Inflammatory macrophage treated with lipopolysaccharide for 1 hour (primary cell): ENCODE data around the gene CDADC1.
A peak's percentile ranks its signal among the peaks of the same experiment; 100 is the strongest.

ENCODE experiments used
- DNase-seq, 2 donors: peaks; one replicate each; pipeline ENCODE4 v3.0.0-alpha.2; 2020 to 2022

CDADC1 gene

DNA sequence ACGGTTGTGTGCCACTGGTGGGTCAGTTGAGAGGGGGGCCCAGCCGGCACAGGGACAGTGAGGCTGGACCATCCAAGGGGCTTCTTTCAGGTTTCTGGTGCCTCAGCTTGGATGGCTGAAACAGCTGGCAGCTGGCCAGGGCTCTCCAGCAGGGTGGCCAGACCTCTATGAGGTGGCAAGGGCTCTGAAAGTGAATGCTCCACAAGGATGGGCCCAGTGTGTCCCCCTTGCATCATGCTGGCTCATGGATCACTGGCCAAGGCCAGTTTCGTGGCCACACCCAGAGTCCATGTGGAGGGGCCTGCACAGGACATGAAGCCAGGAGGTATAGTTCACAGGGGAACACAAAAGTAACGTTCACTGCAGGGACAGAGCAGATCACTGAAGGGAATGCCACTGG lies 49.6 kb downstream of the CDADC1 start:
- no peak for DNase-seq

GRCh38 chr13:49298416-49298815 lies 50.7 kb downstream of the CDADC1 start:
- no peak for DNase-seq

DNA sequence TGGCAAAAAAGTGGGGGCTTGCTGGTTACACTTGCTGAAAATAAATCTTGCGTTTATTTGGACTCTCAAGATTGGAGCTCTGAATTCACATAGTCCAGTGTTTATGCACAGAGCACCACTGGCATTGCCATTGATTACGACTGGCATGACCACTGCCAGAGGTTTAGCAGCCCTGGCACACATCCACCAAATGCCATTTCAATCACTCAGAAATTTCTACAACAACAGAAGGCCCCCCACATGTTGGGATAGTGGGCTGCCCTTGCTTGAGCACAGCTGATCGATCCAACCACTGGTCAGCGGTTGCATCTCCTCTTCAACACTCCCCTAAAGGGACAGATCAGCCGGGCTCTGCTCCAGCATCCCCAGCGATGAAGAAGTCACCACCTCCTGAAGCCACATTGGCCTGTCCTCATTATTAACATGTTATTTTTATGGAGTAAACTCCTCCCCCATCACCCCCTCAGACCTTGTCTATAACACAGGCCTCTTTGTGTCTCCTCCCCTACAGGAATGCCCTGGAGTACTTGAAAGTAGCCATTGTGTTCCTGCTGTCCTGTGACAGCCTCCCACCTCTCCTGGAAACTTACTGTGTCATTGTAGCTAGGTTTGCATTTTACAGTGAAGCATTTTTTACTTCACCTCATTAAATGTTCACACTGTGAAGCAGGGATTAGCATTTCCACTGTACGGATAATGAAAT lies 51.3 kb downstream of the CDADC1 start:
- DNase-seq: no peak

DNA sequence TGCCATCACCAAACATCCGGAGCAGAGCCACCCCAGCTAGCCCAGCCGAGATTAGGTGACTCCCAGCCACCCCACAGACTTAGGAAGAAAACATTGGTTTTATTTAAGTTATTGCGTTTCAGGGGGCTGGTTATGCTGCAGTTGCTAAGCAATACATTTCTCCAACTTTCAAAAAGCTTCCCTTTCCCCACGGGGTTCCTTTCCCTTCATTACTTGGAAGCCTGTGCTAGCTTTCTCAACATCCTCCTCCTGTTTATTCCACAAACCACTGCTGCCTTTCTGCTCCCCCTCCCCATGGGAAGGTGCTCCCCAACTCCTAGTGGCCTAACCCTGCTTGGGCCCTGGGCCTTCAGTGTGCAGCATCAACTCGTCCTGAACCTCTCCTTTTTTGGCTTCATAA lies 52.6 kb downstream of the CDADC1 start:
- no peak for DNase-seq

GRCh38 chr13:49300739-49301589 lies 53.2 kb downstream of the CDADC1 start:
- peak; percentile 83 to 84 for DNase-seq

DNA sequence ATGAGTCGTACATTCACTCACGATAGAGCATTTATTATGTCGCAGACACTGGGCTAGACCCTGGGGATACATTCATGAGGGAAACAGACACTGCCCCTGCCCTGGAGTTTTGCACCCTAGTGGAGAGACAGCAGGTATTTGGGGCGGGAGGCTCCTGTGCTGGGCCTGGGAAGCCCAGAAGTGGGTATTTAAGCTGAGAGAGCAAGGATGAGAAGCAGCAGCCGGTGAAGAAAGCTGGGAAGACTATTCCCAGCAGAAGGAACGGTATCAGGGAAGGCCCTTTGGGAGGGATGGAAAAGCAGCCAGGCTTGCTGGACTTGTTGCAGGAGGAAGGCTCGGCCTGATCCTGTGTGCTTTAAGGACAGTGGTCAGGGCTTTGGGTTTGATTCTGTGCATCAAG lies 54.5 kb downstream of the CDADC1 start:
- DNase-seq: no peak

GRCh38 chr13:49302817-49303216 lies 55.1 kb downstream of the CDADC1 start:
- no peak for DNase-seq

GRCh38 chr13:49303533-49304252 lies 56.0 kb downstream of the CDADC1 start:
- no peak for DNase-seq

DNA sequence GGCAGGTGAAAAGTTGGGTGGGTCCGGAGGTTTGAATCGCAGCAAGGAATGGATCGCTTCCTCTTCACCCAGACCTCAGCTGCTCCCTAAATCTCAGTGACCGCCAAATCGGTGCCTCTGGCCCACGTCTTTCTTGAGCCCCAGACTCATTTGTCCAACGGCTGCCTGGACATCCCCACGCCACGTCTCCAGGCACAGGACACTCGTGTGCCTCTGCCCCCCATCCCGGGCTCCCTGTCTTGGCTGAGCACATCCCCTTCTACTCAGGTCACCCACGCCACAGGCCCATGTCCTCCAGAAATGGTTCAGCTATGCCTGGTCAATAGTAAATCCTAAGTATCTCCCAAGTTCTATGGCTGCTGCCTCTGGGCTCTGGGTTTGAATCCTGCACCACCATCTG lies 56.6 kb downstream of the CDADC1 start:
- no peak for DNase-seq

- DNase-seq: no peak
These were observed 57.3 kb downstream of the CDADC1 start for GRCh38 chr13:49304763-49305700.

- DNase-seq: no peak
These were observed 58.2 kb downstream of the CDADC1 start for GRCh38 chr13:49305792-49306425.

DNA sequence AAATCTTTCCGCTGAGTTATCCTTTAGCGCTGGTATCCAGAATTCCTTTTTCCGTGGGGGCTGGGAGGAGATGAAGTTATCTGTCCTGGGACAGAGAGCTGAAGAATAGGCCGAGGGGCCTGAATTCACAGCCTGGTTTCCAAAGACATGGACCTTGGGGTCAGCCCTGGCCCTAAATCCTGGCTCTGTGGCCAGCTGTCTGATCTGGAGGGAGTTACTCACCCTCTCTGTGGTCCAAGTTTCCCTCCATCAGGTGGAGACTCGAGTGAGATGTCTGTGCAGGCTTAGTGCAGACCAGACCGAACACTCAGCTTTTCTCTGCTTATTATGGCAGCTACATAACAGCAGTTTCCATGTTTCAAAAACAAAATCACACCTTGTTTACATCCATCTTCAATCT lies 59.6 kb downstream of the CDADC1 start:
- DNase-seq: no peak

DNA sequence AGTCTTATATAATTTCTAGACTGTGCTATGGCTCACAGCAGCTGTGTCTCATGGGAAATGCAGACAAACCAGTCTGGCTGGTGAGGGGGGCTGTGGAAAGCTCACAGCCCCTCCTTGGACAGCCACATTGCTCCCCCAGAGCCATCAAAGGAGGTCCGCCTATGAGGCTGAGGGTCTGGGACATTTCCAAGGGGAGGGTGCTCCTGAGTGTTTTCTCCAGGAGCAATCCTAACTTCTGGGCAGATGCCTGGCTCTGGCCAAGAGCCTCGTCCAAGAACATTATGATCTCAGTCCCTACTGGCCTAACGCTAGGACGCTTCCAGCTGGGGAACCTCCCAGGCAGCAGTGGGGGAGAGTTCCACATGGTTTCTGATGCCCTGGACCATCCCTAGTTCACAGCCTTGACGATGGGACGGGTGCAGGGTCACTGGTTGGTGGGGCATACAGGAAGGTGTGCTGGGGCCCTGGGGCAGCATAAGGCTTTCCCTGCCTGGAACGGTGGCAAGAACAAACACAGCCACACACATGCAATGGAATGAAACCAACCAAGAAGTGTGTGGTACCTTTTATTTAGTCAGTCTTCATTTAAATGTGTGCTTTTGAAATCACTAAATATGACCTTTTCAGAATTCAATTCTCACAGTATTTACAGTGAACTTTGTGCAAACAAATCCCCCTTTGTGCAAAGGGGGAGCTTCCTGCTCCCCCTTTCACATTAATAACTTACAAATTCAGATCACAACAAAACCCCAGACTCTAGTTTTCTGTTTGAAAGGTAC lies 60.6 kb downstream of the CDADC1 start:
- DNase-seq: no peak

DNA sequence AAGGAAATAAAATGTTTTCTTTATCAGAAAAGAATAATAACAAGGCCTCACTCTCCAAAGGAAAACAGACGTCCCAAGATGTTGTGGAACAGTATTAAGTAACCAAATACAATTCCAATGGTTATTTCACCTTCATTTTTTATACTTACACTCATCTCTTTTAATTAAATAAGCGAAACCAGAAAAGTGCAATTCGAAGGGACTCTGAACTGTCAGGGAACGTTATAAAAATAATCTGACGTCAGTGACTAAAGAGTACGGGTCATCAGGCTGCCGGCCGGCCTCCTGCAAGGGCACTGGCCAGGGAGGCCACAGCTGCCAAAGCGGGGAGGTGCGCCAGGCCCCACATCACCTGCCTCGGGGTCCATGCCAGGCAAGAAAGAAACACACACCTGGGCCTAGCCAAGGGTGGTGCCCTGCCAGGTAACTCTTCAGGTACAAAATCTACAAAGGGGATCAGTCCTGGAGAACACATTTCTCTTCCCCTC lies 61.2 kb downstream of the CDADC1 start:
- no peak for DNase-seq

DNA sequence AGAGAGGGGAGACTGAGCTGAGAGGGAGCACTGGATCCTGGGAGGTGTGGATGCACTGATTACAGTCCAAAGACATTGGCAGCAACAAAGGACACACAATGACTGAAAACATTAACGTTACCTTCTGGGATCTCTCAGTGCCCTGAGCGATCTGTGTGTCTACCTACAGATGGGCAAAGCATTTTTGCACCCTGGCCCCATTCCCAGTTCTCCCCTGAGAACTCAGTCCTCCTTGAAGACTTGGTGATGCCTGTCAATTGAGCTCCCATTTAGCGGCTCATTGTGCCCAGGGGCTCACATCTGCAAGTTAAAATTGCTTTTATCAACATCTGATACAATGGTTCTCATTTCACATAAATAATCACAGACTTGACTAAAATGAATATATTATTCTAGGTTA lies 62.5 kb downstream of the CDADC1 start:
- DNase-seq: no peak

GRCh38 chr13:49311816-49312215 lies 64.1 kb downstream of the CDADC1 start:
- DNase-seq: no peak

- no peak for DNase-seq
These were observed 66.7 kb downstream of the CDADC1 start for GRCh38 chr13:49314344-49314882.

DNA sequence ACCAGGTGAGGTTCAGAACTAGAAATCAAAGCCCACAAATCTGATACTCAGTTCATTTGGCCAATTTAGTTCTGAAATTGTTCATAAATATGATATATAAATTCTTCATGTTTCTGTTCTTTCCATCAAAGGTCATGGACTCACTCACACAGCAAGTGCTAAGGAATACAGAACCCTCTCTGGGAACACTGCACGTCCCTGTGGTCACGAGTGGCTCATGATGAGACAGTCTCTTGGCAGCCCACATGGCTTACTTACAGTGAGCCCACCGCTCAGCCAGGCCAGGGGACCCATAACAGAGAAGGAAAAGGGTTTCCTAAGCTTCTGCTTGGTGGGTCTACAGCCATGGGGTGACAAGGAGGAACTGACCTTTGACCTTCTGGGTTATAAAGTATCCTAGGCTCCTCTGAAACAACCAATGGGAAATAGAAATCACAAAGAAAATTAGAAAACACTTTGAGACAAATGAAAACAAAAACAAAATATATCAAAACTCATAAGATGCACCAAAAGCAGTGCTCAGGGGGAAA lies 67.4 kb downstream of the CDADC1 start:
- no peak for DNase-seq

DNA sequence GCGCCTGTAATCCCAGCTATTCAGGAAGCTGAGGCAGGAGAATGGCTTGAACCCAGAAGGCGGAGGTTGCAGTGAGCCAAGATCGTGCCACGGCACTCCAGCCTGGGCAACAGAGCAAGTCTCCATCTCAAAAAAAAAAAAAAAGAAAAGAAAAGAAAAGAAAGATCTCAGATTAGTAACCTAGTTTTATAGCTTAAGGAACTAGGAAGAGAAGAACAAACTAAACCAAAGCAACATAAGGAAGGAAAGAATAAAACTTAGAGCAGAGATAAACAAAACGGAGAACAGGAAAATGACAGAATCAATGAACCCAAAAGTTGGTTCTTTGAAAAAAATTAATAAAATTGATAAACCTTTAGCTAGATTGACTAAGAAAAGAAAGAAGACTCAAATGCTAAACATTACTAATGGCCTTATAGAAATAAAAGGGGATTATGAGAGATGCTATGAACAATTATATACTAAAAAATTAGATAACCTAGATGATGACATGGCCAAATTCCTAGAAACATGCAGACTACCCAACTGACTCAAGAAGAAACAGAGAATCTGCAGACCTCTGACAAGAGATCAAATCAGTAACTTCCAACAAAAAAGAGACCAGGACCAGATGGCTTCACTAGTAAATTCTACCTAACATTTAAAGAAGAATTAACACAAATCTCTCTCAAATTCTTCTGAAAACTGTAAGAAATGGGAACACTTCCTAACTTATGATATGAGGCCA lies 68.2 kb downstream of the CDADC1 start:
- no peak for DNase-seq

DNA sequence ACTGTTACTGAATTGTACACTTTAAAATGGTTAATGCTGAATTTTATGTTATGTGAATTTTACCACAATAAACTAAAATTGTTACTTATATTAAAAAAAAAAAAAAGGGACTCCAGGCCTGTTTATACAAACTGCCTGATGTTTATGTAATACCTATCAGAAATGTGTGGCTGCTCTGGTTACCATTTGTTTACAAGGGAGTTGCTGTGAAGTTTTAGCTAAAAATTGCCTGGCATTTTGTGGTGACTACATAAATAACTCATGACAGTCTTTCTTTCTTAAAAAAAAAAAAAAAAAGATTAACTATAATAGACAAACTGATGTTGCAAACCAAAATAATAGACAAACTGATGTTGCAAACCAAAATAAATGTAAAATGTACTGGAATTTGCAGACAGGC lies 71.8 kb downstream of the CDADC1 start:
- no peak for DNase-seq
